Common myeloid progenitor, CD34-positive (primary cell): ENCODE results near the gene CDC42BPB.

ENCODE experiments used
- CTCF ChIA-PET: fragments of 350-600 bp; sonication (Branson Sonifier 250); formaldehyde crosslinking; loops from one replicate; lab custom pipeline; 2021; ENCODE audit warnings: antibody characterized with exemption; lab: Charles Lee
- POLR2A ChIA-PET: fragments of 350-600 bp; sonication (Branson Sonifier 250); formaldehyde crosslinking; loops from one replicate; lab custom pipeline; 2021; ENCODE audit warnings: antibody characterized with exemption; lab: Charles Lee
- DNase-seq, 3 donors: peaks; one replicate each; pipeline versions ENCODE4 v3.0.0 to v3.0.0-alpha.2; 2013
- H3K27ac ChIP-seq, 2 experiments: 1 replicate in 1 of 2; 2 replicates in 1 of 2; pipeline ENCODE4 v1.7.0; 2013; ENCODE audit warnings: inconsistent platforms in 2 of 2, low read length in 2 of 2, mild to moderate bottlenecking in 2 of 2, low read depth in 1 of 2, moderate library complexity in 1 of 2; ENCODE audit not compliant: severe bottlenecking in 2 of 2, insufficient read depth in 1 of 2, poor library complexity in 1 of 2
- H3K27me3 ChIP-seq, 5 experiments: replicated peaks in 2 of 5; 1 replicate in 3 of 5; 2 replicates in 2 of 5; pipeline versions ENCODE4 v1.6.1 to v1.7.0; 2013; ENCODE audit warnings: low read length in 4 of 5, mild to moderate bottlenecking in 2 of 5, moderate library complexity in 2 of 5, inconsistent platforms in 1 of 5; ENCODE audit not compliant: insufficient read depth in 5 of 5, control insufficient read depth in 4 of 5
- H3K36me3 ChIP-seq, 4 experiments: 1 replicate in 2 of 4; 2 replicates in 2 of 4; pipeline versions ENCODE4 v1.6.1 to v1.7.0; 2013; ENCODE audit warnings: low read length in 3 of 4, control low read depth in 1 of 4, mild to moderate bottlenecking in 1 of 4; ENCODE audit not compliant: control insufficient read depth in 4 of 4, insufficient read depth in 4 of 4
- H3K4me1 ChIP-seq, 4 experiments: 1 replicate in 3 of 4; 2 replicates in 1 of 4; pipeline versions ENCODE4 v1.6.1 to v1.7.1; 2013; ENCODE audit warnings: low read length in 3 of 4, mild to moderate bottlenecking in 3 of 4, control low read depth in 1 of 4, inconsistent platforms in 1 of 4, moderate library complexity in 1 of 4; ENCODE audit not compliant: control insufficient read depth in 4 of 4, insufficient read depth in 4 of 4; ENCODE audit errors: control extremely low read depth in 1 of 4
- H3K4me3 ChIP-seq, 7 experiments: 1 replicate in 4 of 7; 2 replicates in 3 of 7; pipeline versions ENCODE4 v1.5.1 to v1.7.0; 2013; ENCODE audit warnings: mild to moderate bottlenecking in 7 of 7, low read length in 6 of 7, moderate library complexity in 6 of 7, inconsistent platforms in 2 of 7, low read depth in 2 of 7, control low read depth in 1 of 7; ENCODE audit not compliant: insufficient read depth in 4 of 7, control insufficient read depth in 1 of 7; ENCODE audit errors: extremely low read depth in 1 of 7
- H3K9me3 ChIP-seq, 5 experiments: 1 replicate in 4 of 5; 2 replicates in 1 of 5; pipeline versions ENCODE4 v1.6.1 to v1.7.1; 2013; ENCODE audit warnings: low read length in 4 of 5, mild to moderate bottlenecking in 2 of 5, inconsistent platforms in 1 of 5, low read depth in 1 of 5, moderate library complexity in 1 of 5; ENCODE audit not compliant: control insufficient read depth in 4 of 5, insufficient read depth in 2 of 5; ENCODE audit errors: control extremely low read depth in 1 of 5
- WGBS: methylation state at CpG from one replicate; pipeline ENCODE4 v1.1.5; 2013; ENCODE audit not compliant: insufficient coverage; 5-methylcytosine and 5-hydroxymethylcytosine counted together

The CDC42BPB gene

GRCh38 chr14:102958461-102958860, 98.9 kb downstream of the CDC42BPB start:
- ChIA-PET CTCF (no interaction called here), POLR2A (no interaction called here)
- Histone ChIP-seq H3K36me3 (peaks cover 0 to 24% (median 4%) of the 10 kb centered on the region in 4 experiments), H3K27ac (no peak overlapping the region), H3K4me3 (no peak overlapping the region), H3K4me1 (peaks cover 0 to 2% (median 0%) of the 10 kb centered on the region in 4 experiments), H3K27me3 (no peaks in the 10 kb centered on the region), H3K9me3 (no peaks in the 10 kb centered on the region)
- WGBS: 100% methylated on average over 7 of the region's 10 CpGs
- no peak for DNase-seq

GRCh38 chr14:102957222-102957621, 100.1 kb downstream of the CDC42BPB start:
- Histone ChIP-seq H3K9me3 (no peaks in the 10 kb centered on the region), H3K4me3 (no peak overlapping the region), H3K4me1 (peaks cover 0 to 10% (median 0%) of the 10 kb centered on the region in 4 experiments), H3K27me3 (no peaks in the 10 kb centered on the region), H3K27ac (no peak overlapping the region), H3K36me3 (peaks cover 0 to 29% (median 5%) of the 10 kb centered on the region in 4 experiments)
- ChIA-PET CTCF (no interaction called here), POLR2A (no interaction called here)
- DNase-seq: no peak
- 97% methylated on average over 7 of the region's 10 CpGs for WGBS

DNA sequence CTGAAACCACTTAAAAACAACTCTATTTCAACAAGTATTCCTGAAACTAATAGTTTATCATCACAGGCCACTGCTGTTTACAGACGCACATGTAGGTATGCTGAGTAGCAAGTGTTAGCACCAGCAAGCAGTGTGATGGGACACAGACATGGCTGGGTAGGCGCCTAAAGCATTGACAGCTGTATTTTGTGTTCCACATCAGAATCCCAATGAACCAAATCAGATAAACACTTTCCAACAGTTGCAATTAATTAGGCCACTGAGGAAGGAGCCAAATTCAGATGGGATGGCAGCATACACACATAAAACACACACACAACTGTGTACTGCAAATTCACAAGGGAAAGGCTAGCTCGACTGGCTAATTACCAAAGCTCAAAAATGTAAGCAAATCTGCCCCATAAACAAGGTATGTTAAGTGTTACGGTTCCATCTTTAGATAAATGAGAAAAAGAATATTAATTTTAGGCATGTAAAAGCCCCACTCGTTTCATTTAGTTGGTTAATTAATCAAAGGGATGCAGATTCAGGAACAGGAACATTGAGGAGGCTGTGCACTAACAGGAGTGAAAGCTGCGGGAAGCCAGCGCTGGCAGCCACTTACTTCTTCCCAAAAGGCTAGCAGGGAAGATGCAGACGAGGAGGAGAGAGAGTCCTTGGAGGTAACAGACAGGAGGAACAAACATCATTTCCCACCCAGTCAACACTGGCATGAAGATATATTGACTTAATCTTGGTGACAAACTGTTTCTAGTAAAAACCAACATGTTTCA, 101.5 kb downstream of the CDC42BPB start:
- Histone ChIP-seq H3K36me3 (peaks cover 0 to 27% (median 5%) of the 10 kb centered on the region in 4 experiments), H3K4me1 (peaks cover 0 to 10% (median 0%) of the 10 kb centered on the region in 4 experiments), H3K27me3 (no peaks in the 10 kb centered on the region), H3K27ac (no peak overlapping the region), H3K4me3 (no peak overlapping the region), H3K9me3 (no peaks in the 10 kb centered on the region)
- no peak for DNase-seq
- POLR2A ChIA-PET: no interaction called here
- 86% methylated on average over 3 of the region's 8 CpGs for WGBS
- CTCF ChIA-PET: no interaction called here

- CTCF ChIA-PET: interaction anchor here (0.8 kb wide), 1 partner anchor 228 kb away, joined by 5 read pairs; no protein-coding TSS in a partner anchor
- peaks cover 0 to 14% (median 2%) of the 10 kb centered on the region in 4 experiments for H3K4me1 ChIP-seq
- peaks cover 0 to 33% (median 9%) of the 10 kb centered on the region in 4 experiments for H3K36me3 ChIP-seq
- no peak overlapping the region for H3K4me3 ChIP-seq
- 98% methylated on average over 14 of the region's 18 CpGs for WGBS
- POLR2A ChIA-PET: no interaction called here
- DNase-seq: no peak
- no peaks in the 10 kb centered on the region for H3K9me3 ChIP-seq
- H3K27ac ChIP-seq: no peak overlapping the region
- no peaks in the 10 kb centered on the region for H3K27me3 ChIP-seq
Observed at GRCh38 chr14:102954081-102954789, 103.1 kb downstream of the CDC42BPB start.

GRCh38 chr14:102953100-102953499, 104.2 kb downstream of the CDC42BPB start:
- Histone ChIP-seq H3K27me3 (no peaks in the 10 kb centered on the region), H3K36me3 (peaks cover 0 to 32% (median 8%) of the 10 kb centered on the region in 4 experiments), H3K27ac (no peak overlapping the region), H3K4me1 (peaks cover 0 to 21% (median 7%) of the 10 kb centered on the region in 4 experiments), H3K9me3 (no peaks in the 10 kb centered on the region), H3K4me3 (no peak overlapping the region)
- peak in 1 of 3 donors; percentile 15 for DNase-seq
- WGBS: 91% methylated on average over 11 of the region's 15 CpGs
- POLR2A ChIA-PET: no interaction called here
- CTCF ChIA-PET: interaction anchor here (0.8 to 1.4 kb wide), 2 partner anchors 10 to 227 kb away, joined by 4 to 5 read pairs; no protein-coding TSS in a partner anchor

DNA sequence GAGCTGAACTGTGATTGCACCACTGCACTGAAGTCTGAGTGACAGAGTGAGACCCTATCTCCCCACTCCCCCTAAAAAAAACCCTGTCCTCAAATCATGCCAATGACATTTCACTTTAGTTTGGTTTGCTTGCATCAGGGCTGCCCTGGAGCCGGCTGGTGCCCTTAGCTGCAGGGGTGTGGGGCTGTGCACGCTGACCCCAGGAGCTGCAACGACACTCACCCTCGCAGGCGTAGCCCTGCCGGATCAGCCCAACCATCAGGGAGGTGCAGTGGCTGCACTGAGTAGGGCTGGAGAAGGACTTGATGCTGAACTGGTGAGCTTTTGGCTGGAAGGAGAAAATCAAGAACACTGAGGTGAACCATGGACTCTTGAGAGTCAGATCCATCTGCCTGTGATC, 105.1 kb downstream of the CDC42BPB start:
- ChIA-PET POLR2A (no interaction called here), CTCF (interaction anchor here (1.4 kb wide), 1 partner anchor 9 kb away, joined by 4 read pairs; no protein-coding TSS in a partner anchor)
- DNase-seq: no peak
- Histone ChIP-seq H3K27me3 (no peaks in the 10 kb centered on the region), H3K36me3 (peaks cover 0 to 28% (median 8%) of the 10 kb centered on the region in 4 experiments), H3K4me1 (peaks cover 0 to 21% (median 7%) of the 10 kb centered on the region in 4 experiments), H3K9me3 (no peaks in the 10 kb centered on the region), H3K4me3 (no peak overlapping the region), H3K27ac (no peak overlapping the region)
- WGBS: 98% methylated on average over 6 of the region's 6 CpGs
